Left renal pelvis (tissue), 4 donors: ENCODE data around the gene BCL2L1. TPM values are rescaled to one million over a fixed set of nuclear protein-coding genes. Genes with fewer than 3 reads are reported as not detected.

ENCODE experiments used
- DNase-seq, 4 donors: peaks; one replicate each; pipeline ENCODE4 v3.0.0-alpha.2; 2013; ENCODE audit warnings: low read depth in 4 of 4, low spot score in 3 of 4
- polyA plus RNA-seq, 4 donors: library from polyadenylated mRNA; unstranded; fragments of 120-200 nt; gene quantifications; one replicate each; pipeline ENCODE4 v1.2.1, GENCODE V29; 2013; ENCODE audit not compliant: insufficient read length in 4 of 4

BCL2L1 gene
- polyA plus RNA-seq, 4 donors: 67.2 to 81.0 (median 76.5) TPM

GRCh38 chr20:31694842-31695593, 27.6 kb downstream of the BCL2L1 start:
- DNase-seq: no peak

DNA sequence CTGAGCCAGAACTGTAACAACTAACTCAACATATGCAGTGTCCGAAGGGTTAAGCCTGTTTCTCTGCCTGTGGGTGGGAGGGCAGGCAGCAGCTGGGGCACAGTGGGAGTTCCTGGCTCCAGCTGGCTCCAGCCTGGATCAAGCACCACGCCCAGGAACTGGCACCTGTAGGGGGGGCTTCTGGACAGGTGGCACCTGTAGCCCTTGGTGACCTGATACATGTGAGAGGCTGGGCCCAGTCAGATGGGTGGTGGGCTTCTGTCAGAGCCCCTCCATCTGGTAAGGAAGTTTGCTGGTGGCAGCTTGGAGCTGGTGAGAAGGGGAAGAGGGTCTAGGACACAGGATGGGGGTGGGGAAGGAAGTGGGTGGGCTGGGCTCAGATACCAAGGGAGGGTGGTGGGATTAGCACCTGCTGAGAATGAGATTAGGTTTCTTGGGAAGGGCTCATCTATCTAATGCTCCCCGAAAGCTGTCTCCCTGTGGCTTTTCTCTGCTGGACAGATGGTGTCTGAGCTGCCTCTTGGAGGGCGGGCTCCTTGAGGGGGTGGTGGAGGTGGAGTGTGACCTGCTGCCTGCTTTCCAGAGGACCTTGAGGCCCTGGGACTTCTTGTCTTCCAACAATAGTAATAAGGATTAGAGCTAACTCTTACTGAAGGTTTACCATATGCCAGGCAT, 28.5 kb downstream of the BCL2L1 start:
- DNase-seq: no peak

DNA sequence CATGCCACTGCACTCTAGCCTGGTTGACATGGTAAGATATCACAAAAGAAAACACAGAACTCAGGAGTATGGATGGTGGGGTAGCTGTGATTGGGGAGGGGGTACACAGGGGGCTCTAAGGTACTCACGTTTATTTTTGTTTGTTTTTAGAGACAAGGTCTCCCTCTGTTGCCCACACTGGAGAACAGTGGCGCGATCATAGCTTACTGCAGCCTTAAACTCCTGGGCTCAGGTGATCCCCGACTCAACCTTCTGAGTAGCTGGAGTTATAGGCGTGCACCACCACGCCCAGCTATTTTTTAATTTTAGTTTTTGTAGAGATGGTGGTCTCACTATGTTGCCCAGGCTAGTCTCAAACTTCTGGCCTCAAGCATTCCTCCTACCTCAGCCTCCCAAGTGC, 29.3 kb downstream of the BCL2L1 start:
- no peak for DNase-seq

DNA sequence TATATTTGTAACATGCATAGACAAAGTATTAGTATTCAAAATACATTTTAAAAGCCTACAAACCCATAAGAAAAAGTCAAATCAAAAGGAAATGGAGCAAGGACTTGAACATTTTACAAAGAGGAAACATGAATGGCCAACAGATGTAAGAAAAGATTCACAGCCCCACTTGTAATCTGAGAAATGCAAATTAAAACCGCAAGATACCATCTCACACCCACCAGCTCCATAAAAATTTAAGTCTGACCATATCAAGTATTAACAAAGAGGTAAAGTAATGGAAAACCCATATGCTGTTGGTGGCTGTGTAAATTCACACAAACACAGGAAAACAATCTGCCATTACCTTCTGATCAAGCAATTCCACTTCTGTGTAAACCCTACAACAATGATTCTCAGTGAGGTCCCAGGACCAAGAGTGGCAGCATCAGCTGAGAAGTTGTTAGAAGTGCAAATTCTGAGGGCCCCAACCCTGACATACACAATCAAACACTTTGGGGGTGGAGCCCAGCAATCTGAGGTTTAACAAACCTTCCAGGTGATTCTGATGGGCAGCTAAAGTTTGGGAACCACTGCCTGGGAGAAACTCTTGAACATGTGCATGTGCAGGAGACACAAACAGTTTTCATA, 30.9 kb downstream of the BCL2L1 start:
- no peak for DNase-seq

GRCh38 chr20:31690124-31690666, 32.5 kb downstream of the BCL2L1 start:
- no peak for DNase-seq

GRCh38 chr20:31689141-31689540, 33.5 kb downstream of the BCL2L1 start:
- no peak for DNase-seq

GRCh38 chr20:31687777-31688176, 34.9 kb downstream of the BCL2L1 start:
- no peak for DNase-seq

- no peak for DNase-seq
Observed at GRCh38 chr20:31685853-31686643, 36.6 kb downstream of the BCL2L1 start.

DNA sequence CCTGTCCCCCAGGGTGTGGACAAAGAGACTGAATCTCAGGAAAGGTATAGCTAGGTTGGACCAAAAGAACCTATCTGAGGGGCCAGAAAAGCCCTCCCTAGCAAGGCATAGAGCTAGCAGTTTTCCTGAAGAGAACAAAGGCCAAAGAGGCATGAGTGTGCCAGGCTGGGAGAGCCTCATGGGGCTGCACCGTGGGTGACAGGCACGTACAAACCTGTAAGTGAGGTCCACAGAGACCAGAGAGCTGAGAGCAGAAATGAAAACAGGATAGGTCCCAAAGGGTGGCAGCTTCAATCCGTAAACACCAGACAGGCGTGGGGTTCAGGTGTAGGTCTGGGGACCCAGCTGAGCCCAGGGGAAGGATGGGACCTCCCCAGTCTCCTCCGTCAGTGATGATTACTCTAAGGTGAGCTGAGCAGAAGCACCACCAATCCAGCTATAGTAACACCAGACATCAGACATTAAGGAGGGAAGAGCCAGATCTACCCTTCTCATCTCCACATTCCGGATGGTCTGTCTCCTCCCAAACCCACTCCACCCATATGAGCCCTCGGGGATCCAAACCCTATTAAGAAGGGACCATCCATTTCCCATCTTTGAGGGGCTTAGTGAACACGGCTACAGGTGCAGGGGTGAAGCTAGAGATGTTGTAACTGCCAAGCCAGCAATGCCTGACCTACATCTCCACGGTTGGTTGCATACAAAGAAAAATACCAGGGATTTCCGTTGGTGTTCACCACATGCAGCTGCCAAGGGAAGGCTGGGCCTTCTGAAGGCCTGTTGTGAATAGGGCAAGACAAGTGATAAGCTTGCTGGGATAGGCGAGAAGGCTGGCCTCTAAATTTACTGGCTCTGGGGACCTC, 38.3 kb downstream of the BCL2L1 start:
- DNase-seq: no peak

DNA sequence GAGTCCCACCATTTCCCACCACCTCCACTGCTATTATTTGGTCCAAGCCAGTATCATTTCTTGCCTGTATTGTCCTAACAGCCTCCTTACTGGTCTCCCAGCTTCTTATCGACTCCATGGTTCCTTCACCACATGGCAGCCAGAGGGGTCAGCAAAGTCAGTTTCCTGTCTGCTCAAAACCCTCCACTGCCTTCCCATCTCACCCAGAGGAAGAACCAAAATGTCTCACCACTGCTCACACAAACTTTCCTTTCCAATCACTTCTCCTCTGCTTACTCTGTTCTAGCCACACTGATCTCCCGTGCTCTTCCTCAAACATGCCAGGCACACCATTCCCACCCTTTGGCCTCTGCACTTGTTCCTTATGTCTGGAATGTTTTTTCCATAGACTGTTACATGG, 39.7 kb downstream of the BCL2L1 start:
- no peak for DNase-seq

- no peak for DNase-seq
Observed at GRCh38 chr20:31682352-31682751, 40.3 kb downstream of the BCL2L1 start.

DNA sequence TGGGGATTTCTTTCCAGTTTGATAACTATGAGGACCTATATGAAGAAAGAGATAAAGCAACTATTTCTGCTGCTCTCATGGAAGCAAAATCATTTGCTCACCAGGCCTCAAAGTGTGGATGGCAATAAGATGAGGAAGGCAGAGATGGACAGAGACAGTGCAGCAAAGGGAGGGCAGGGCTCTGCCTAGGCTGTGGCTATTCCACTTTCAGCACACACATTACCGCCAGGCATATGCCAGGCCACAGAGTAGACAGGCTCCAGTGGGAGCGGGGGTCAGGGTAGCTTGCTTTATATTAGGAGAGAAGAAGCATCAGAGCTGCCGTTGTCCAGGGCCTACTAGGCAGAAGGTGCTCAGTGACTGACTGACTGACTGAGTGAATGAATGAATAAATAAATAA, 40.9 kb downstream of the BCL2L1 start:
- no peak for DNase-seq

DNA sequence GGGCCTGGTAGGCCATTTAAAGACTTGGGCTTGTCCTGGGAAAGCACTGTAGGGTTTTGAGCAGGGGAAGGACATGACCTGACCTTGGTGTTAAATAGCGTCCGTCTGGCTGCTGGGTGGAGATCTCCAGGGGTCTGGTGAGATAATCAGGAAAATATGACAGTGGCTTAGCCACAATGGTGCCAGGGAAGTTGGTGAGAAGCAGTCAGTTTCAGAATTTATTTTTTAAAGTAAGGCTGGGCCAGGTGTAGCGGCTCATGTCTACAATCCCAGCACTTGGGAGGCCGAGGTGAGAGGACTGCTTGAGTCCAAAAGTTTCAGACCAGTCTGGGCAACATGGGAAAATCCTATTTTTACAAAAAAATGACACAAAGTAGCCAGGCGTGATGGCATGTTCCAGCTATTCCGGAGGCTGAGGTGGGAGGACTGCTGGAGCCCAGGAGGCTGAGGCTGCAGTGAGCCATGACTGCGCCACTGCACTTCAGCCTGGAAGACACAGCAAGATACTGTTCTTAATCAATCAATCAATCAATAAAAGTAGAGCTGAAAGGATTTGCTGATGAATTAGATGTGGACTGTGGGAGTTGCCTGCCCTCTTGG, 41.4 kb downstream of the BCL2L1 start:
- DNase-seq: no peak

GRCh38 chr20:31680286-31681127, 42.2 kb downstream of the BCL2L1 start:
- DNase-seq: no peak

GRCh38 chr20:31679357-31680285, 43.0 kb downstream of the BCL2L1 start:
- DNase-seq: no peak

GRCh38 chr20:31678389-31679356, 44.0 kb downstream of the BCL2L1 start:
- no peak for DNase-seq
